ENCODE results near the gene CCDC71L. TPM values are rescaled to one million over a fixed set of nuclear protein-coding genes. Genes with fewer than 3 reads are reported as not detected.

CCDC71L gene
- polyA plus RNA-seq, 2 donors, result 2.9 to 4.9 TPM

DNA sequence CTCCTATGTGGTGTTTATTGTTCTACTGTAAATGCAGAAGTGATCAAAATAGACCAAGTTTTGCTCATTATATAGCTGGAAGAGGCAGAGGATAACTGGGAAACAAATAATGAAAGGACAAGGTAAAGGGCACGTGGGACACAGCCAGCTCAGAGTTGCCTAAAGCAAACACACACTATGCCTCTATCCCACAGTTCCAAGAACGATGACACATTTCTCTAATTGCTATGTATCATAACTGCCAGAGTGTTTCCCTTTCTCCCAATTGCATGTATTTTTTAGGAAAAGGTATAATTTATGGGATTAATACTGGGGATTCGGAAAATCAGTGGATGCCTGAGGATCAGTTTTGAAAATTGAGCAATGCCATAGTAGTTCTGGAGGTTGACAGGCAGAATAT lies 49.0 kb downstream of the CCDC71L start:
- H3K4me3 ChIP-seq (ENCODE audit: low read depth in 1 of 2, low read length in 2 of 2), result no peak overlapping the region
- no peaks in the 10 kb centered on the region for H3K9me3 ChIP-seq (ENCODE audit: control insufficient read depth in 2 of 2, insufficient read depth in 1 of 2, low read depth in 1 of 2, low read length in 1 of 2)
- H3K27me3 ChIP-seq (ENCODE audit: control insufficient read depth in 1 of 2, insufficient read depth in 2 of 2, low read length in 2 of 2), result no peaks in the 10 kb centered on the region
- no peaks in the 10 kb centered on the region for H3K36me3 ChIP-seq (ENCODE audit: control insufficient read depth in 2 of 2, insufficient read depth in 2 of 2, low read length in 1 of 2)
- H3K4me1 ChIP-seq (ENCODE audit: control insufficient read depth in 2 of 2, insufficient read depth in 2 of 2, low read length in 1 of 2), result no peaks in the 10 kb centered on the region
- H3K27ac ChIP-seq (ENCODE audit: low read depth in 2 of 2, low read length in 1 of 2), result no peak overlapping the region
- 46 to 56% methylated on average over 3 of the region's 3 CpGs for WGBS, 2 donors

DNA sequence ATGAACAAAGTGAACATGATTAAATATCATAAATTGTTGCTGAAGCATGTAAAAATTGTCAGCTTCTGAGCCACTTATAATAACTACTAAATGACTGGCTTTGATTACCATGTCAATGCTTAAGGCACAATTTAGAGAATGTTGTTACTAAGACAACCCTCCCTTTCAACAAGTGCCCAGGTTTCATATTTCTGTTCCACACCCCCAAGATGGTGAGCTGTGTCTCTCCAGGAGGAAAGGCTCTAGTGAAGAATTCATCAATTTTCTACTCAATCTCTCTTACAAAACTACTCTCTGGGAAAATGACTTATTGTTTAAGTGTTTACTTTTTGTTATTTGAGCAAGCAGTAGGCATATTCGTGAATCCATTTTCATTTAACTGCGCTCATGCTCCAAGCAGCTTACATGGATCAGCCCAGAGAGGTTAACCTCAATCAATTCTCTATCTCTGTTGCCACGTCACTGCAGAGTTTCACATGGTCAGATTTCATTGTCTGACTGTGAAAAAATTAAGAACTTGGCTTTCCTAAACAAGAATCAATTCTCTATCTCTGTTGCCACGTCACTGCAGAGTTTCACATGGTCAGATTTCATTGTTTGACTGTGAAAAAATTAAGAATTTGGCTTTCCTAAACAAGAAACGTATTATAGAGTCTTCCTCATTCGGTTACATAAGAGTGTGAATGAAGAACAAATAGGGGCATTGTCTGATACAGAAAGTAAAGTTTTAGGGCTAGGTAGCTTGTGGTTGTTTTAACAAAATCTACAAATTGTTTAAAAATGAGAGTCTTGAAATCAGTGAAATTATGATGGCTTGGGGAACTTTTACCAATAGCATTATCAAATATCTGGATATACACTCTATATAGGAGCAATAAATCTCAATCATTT lies 49.7 kb downstream of the CCDC71L start:
- no peaks in the 10 kb centered on the region for H3K36me3 ChIP-seq (ENCODE audit: control insufficient read depth in 2 of 2, insufficient read depth in 2 of 2, low read length in 1 of 2)
- H3K9me3 ChIP-seq (ENCODE audit: control insufficient read depth in 2 of 2, insufficient read depth in 1 of 2, low read depth in 1 of 2, low read length in 1 of 2), result no peaks in the 10 kb centered on the region
- WGBS, 2 donors, result 46 to 47% methylated on average over 6 of the region's 6 CpGs
- no peak overlapping the region for H3K27ac ChIP-seq (ENCODE audit: low read depth in 2 of 2, low read length in 1 of 2)
- H3K27me3 ChIP-seq (ENCODE audit: control insufficient read depth in 1 of 2, insufficient read depth in 2 of 2, low read length in 2 of 2), result no peaks in the 10 kb centered on the region
- no peaks in the 10 kb centered on the region for H3K4me1 ChIP-seq (ENCODE audit: control insufficient read depth in 2 of 2, insufficient read depth in 2 of 2, low read length in 1 of 2)
- no peak overlapping the region for H3K4me3 ChIP-seq (ENCODE audit: low read depth in 1 of 2, low read length in 2 of 2)

DNA sequence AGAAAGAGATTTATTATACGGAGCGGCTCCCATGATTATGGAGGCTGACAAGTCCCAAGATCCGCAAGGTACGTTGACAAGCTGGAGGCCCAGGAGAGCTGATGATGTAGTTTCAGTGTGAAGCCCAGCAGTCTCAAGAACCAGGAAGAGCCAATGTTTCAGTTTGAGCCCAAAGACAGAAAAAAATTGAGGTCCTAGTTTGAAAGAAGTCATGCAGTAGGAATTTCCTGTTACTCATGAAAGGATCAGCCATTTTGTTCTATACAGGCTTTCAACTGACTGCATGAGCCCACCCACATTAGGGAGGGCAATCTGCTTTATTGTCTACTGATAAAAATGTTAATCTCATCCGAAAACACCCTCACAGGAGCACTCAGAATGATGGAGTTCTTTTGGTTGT lies 51.5 kb downstream of the CCDC71L start:
- Histone ChIP-seq H3K27me3 (ENCODE audit: control insufficient read depth in 1 of 2, insufficient read depth in 2 of 2, low read length in 2 of 2) (no peaks in the 10 kb centered on the region), H3K4me1 (ENCODE audit: control insufficient read depth in 2 of 2, insufficient read depth in 2 of 2, low read length in 1 of 2) (no peaks in the 10 kb centered on the region), H3K9me3 (ENCODE audit: control insufficient read depth in 2 of 2, insufficient read depth in 1 of 2, low read depth in 1 of 2, low read length in 1 of 2) (no peaks in the 10 kb centered on the region), H3K4me3 (ENCODE audit: low read depth in 1 of 2, low read length in 2 of 2) (no peak overlapping the region), H3K27ac (ENCODE audit: low read depth in 2 of 2, low read length in 1 of 2) (no peak overlapping the region), H3K36me3 (ENCODE audit: control insufficient read depth in 2 of 2, insufficient read depth in 2 of 2, low read length in 1 of 2) (no peaks in the 10 kb centered on the region)
- WGBS, 2 donors, result 91 to 94% methylated on average over 5 of the region's 5 CpGs

DNA sequence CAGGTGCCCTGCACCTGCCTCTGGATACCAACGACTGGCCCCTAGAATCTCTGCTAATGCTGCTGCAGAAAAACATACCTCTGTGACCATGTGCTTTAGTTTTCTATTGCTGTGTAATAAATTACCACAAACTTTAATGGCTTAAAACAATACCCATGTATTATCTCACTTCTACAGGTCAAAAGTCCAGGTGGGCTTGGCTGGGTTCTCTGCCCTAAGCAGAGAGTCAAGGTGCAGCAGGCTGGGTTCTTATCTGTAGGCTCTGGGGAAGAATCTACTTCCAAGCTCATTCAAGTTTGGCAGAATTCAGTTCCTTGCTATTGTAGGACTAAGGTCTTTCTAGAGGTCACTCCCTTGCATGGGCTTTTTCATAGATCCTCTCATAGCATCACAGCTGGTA lies 52.3 kb downstream of the CCDC71L start:
- H3K27ac ChIP-seq (ENCODE audit: low read depth in 2 of 2, low read length in 1 of 2), result no peak overlapping the region
- no peaks in the 10 kb centered on the region for H3K36me3 ChIP-seq (ENCODE audit: control insufficient read depth in 2 of 2, insufficient read depth in 2 of 2, low read length in 1 of 2)
- H3K4me3 ChIP-seq (ENCODE audit: low read depth in 1 of 2, low read length in 2 of 2), result no peak overlapping the region
- H3K27me3 ChIP-seq (ENCODE audit: control insufficient read depth in 1 of 2, insufficient read depth in 2 of 2, low read length in 2 of 2), result no peaks in the 10 kb centered on the region
- WGBS, 2 donors, result 62 to 81% methylated on average over 1 of the region's 1 CpG
- H3K4me1 ChIP-seq (ENCODE audit: control insufficient read depth in 2 of 2, insufficient read depth in 2 of 2, low read length in 1 of 2), result no peaks in the 10 kb centered on the region
- no peaks in the 10 kb centered on the region for H3K9me3 ChIP-seq (ENCODE audit: control insufficient read depth in 2 of 2, insufficient read depth in 1 of 2, low read depth in 1 of 2, low read length in 1 of 2)

Other genes with a start within 250 kb of the CCDC71L start
- gene PIK3CG, start 204.1 kb upstream of the CCDC71L start, polyA plus RNA-seq, result under 1 TPM; 0.09 to 0.22 TPM